RPMI7951 (cell line): ENCODE measurements around the gene NRM. TPM values are rescaled to one million over a fixed set of nuclear protein-coding genes. Genes with fewer than 3 reads are reported as not detected.
"Not testable (repeated sequence)": the region's sequence is repeated elsewhere in the genome, so short reads cannot be mapped to it uniquely, and the experiment has no call there.

ENCODE experiments used
- DNase-seq: peaks from one replicate; pipeline ENCODE4 v3.0.0-alpha.2; 2012; ENCODE audit warnings: low read depth
- total RNA-seq: library from RNA; depleted of rRNA; stranded (reverse); fragments of >200 nt; shearing (Covaris generic); gene quantifications from 2 replicates; pipeline ENCODE4 v1.2.3, GENCODE V29; 2014; rRNA removed

The NRM gene
- total RNA-seq = 18.2 and 29.2 TPM in 2 replicates

DNA sequence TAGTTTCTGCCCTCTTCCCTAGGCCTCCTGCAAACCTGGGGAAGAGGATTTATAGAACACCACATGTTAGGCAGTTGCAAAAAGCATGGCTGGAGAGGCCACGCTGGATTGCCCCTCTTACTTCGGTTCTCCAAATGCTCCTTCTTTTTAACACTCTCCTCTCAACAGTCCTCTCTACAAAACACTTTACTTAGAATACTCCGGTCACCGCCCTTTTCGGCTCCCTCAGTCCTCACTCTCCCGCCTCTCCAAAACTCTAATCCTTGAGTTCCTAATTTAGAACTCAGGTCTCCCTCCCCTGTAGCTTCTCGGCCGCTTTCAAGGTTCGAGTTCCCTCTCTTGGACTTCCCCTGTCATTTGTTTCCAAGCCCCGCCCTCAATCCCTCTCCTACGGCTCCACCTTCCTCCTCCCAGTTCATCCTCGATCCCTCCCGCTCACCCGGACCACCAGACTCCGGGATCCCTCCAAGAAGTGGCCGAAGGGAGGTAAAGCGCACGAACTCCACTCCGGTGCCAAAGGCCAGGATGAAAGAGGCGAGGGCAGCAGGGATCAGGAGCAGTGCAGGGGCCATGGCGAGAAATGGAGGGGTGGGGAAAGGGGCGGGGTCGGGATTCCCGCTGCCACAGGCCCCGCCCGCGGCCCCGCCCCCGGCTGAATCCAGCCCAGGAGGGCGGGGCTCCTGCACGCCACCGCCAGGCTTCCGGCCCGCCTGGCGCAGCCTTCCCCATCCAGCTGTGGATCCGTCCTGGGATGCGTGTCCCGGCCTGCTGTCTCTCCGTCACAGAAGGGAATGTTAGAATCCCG is at the start of gene NRM:
Gene NRM (minus strand): TSS at position 582 of the 805 bp plus-strand sequence. CDS start 10 bp downstream, at position 572.
- peak; percentile 91 for DNase-seq

- DNase-seq = peak; percentile 65
Measured at GRCh38 chr6:30740540-30740870, 49.7 kb upstream of the NRM start.

GRCh38 chr6:30738532-30738931 is 47.7 kb upstream of the NRM start:
- DNase-seq = no peak

- no peak for DNase-seq
Measured at GRCh38 chr6:30735668-30736314, 45.0 kb upstream of the NRM start.

- DNase-seq = no peak
Measured at GRCh38 chr6:30732237-30732943, 41.6 kb upstream of the NRM start.

GRCh38 chr6:30730601-30731435 is 40.0 kb upstream of the NRM start:
- no peak for DNase-seq

DNA sequence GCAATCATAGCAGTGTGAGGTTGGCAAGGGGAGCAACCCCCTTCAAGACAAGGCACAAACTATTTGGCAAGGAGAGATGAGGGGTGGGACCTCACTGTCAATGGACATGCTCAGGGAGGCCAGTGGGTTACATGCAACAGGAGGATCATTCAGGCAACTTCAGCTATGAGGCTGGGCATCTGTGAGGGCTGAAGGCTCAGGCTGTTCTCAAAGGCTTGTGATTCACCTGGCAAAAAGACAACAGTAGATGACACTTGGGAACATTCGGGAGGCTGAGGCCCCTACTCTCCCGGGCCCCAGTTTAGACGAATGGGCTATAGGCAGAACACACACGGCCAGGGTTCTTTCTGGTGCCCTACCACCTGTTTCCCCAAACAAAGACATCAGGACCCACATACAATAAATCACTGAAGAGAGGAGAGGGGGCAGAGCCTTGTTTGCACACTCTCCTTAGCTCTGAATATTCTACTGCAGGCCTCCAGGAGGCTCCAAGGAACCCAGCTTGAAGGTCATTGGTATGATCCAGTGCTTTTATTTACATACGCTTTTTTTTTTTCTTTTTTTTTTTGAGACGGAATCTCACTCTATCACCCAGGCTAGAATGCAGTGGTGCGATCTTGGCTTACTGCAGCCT is 37.3 kb upstream of the NRM start:
- peak; percentile 69 for DNase-seq

DNA sequence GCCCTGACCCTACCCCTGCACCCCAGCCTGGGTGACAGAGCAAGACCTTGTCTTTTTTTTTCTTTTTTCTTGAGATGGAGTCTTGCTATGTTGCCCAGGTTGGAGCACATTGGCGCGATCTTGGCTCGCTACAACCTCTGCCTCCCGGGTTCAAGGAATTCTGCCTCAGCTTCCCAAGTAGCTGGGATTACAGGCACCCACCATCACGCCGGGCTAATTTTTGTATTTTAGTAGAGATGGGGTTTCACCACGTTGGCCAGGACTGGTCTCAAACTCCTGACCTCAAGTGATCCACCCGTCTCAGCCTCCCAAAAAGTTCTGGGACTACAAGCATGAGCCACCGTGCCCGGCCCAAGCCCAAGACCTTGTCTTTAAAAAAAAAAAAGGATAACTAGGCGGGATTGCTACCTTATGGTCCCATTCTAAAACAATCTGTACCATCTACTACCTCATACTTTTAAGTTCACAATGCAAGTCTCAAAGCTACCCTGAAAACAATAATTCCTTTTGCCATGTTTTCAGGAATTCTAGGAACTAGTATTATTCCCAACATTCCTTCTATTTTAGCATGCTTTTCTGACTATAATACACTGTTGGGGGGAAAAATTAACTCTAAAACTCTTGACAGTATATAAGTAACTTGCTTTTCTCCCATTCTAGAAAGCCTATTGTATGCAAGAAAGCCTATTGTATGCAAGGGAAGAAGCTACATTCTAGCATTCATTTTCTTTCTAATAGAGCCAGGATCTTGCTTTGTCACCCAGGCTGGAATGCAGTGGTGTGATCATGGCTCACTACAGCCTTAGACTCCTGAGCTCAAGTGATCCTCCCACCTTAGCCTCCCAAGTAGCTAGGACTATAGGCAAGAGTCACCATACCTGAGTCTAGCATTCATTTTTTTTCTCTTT is 36.0 kb upstream of the NRM start:
- DNase-seq = no peak

- DNase-seq = peak; percentile 72
Measured at GRCh38 chr6:30725713-30726505, 35.1 kb upstream of the NRM start.

GRCh38 chr6:30724906-30725667 is 34.3 kb upstream of the NRM start:
- no peak for DNase-seq

DNA sequence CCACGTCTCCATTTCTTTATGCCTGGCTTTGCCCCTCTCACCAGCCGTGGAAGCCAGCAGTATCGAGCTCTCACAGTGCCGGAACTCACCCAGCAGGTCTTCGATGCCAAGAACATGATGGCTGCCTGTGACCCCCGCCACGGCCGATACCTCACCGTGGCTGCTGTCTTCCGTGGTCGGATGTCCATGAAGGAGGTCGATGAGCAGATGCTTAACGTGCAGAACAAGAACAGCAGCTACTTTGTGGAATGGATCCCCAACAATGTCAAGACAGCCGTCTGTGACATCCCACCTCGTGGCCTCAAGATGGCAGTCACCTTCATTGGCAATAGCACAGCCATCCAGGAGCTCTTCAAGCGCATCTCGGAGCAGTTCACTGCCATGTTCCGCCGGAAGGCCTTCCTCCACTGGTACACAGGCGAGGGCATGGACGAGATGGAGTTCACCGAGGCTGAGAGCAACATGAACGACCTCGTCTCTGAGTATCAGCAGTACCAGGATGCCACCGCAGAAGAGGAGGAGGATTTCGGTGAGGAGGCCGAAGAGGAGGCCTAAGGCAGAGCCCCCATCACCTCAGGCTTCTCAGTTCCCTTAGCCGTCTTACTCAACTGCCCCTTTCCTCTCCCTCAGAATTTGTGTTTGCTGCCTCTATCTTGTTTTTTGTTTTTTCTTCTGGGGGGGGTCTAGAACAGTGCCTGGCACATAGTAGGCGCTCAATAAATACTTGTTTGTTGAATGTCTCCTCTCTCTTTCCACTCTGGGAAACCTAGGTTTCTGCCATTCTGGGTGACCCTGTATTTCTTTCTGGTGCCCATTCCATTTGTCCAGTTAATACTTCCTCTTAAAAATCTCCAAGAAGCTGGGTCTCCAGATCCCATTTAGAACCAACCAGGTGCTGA is 33.3 kb upstream of the NRM start:
- not testable (repeated sequence) for DNase-seq

DNA sequence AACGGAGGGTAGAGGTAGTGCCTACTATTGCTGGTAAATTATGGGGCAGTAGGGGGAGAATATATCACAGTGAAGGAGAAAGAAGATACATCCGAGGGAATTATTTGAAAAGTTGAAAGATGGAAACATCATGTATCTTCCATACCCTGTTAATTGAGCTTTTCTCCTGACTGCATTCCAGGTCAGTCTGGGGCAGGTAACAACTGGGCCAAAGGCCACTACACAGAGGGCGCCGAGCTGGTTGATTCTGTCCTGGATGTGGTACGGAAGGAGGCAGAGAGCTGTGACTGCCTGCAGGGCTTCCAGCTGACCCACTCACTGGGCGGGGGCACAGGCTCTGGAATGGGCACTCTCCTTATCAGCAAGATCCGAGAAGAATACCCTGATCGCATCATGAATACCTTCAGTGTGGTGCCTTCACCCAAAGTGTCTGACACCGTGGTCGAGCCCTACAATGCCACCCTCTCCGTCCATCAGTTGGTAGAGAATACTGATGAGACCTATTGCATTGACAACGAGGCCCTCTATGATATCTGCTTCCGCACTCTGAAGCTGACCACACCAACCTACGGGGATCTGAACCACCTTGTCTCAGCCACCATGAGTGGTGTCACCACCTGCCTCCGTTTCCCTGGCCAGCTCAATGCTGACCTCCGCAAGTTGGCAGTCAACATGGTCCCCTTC is 32.5 kb upstream of the NRM start:
- not testable (repeated sequence) for DNase-seq

DNA sequence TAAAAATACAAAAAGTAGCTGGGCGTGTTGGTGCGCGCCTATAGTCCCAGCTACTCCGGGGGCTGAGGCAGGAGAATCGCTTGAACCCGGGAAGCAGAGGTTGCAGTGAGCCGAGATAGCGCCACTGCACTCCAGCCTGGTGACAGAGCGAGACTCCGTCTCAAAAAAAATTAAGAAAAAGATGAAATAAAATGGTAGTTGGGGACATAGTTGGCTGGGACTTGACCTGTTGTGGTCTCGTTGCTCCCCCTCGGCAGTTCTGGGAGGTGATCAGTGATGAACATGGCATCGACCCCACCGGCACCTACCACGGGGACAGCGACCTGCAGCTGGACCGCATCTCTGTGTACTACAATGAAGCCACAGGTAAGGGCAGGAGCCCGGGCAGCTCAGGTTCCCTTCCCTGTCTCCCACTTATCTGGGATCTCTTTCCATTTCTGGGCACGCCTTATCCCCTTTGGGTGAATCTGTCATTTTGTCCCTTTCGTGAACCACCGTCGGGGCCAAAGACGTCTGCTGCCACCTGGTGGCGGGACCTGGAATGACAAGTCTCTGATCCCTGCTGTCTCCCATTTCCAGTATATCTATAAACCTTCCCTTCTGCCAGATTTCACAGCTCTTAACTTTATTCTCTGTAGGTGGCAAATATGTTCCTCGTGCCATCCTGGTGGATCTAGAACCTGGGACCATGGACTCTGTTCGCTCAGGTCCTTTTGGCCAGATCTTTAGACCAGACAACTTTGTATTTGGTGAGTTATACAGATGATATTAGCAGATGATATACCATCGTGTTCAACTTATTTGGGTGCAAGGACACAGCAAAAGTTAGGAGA is 31.7 kb upstream of the NRM start:
- DNase-seq = peak; percentile 82

GRCh38 chr6:30722025-30722279 is 31.2 kb upstream of the NRM start:
- DNase-seq = not testable (repeated sequence)

- DNase-seq = peak; percentile 88
Measured at GRCh38 chr6:30721198-30722024, 30.6 kb upstream of the NRM start.
